ENCODE measurements around the gene CCDC85C. TPM values are rescaled to one million over a fixed set of nuclear protein-coding genes. Genes with fewer than 3 reads are reported as not detected.

The CCDC85C gene
- total RNA-seq, 1 experiment from 2014 or later = 42.3 TPM

DNA sequence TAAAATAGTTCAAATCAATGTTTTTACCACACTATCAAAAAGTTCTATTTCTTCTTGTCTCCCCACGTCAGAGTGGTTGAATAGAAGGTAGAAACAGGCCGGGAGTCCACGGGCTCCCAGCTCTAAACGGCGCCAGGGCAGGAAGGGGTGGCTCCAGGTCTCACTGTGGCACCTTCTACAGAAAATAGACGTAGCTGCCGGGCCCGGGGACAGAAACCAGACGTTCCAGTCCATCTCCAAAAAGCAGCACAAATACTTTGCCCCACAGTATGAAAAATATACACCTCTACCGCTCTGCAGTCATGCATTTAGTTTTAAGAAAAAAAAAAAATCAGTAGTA, 91.9 kb downstream of the CCDC85C start:
- Histone ChIP-seq H3K9ac (ENCODE audit: low read length) (no peak overlapping the region), H3K79me2 (ENCODE audit: insufficient read depth, low read length) (no peaks in the 10 kb centered on the region), H3K4me1 (ENCODE audit: control insufficient read depth in 1 of 2, insufficient read depth in 2 of 2, low read length in 2 of 2) (no peaks in the 10 kb centered on the region), H4K20me1 (ENCODE audit: insufficient read depth) (no peaks in the 10 kb centered on the region), H3K36me3 (ENCODE audit: control insufficient read depth in 1 of 2, insufficient read depth in 2 of 2, low read length in 2 of 2) (peaks cover 18 to 23% of the 10 kb centered on the region in 2 experiments; a peak in 3 of 4 replicates), H3K9me2 (ENCODE audit: insufficient read depth) (no peaks in the 10 kb centered on the region), H3K27me3 (ENCODE audit: insufficient read depth, low read length) (no peaks in the 10 kb centered on the region), H2AFZ (ENCODE audit: low read depth, low read length, poor library complexity, severe bottlenecking) (no peak overlapping the region), H3K27ac (ENCODE audit: low read depth, low read length) (no peak overlapping the region), H3K9me3 (ENCODE audit: control insufficient read depth in 1 of 2, insufficient read depth in 1 of 2, low read depth in 1 of 2, low read length in 2 of 2) (no peaks in the 10 kb centered on the region), H3K4me3 (replicated peaks in 1 of 2; ENCODE audit: low read depth in 1 of 2, low read length in 2 of 2) (no peak overlapping the region), H3K4me2 (ENCODE audit: low read length) (no peak overlapping the region)
- ChIA-PET CTCF (interaction anchor here (1.7 kb wide), 1 partner anchor 387 kb away, joined by 4 read pairs; no protein-coding TSS in a partner anchor), RAD21 (ENCODE audit: low non-redundant PET in 1 of 2, low total read pairs in 2 of 2, uncharacterized antibody in 2 of 2, unreplicated experiment in 2 of 2) (no interaction called here), POLR2A (no interaction called here)
- intact Hi-C loops (cut with micrococcal nuclease) = no loop called here
- no peak for DNase-seq (ENCODE audit: low read depth, low spot score)
- BruUV-seq (replicated peaks) = no TSS peak
- ATAC-seq = no peak
- no peak for TF ChIP-seq SRF (IDR thresholded peaks at IDR 0.05; ENCODE audit: low read depth)

DNA sequence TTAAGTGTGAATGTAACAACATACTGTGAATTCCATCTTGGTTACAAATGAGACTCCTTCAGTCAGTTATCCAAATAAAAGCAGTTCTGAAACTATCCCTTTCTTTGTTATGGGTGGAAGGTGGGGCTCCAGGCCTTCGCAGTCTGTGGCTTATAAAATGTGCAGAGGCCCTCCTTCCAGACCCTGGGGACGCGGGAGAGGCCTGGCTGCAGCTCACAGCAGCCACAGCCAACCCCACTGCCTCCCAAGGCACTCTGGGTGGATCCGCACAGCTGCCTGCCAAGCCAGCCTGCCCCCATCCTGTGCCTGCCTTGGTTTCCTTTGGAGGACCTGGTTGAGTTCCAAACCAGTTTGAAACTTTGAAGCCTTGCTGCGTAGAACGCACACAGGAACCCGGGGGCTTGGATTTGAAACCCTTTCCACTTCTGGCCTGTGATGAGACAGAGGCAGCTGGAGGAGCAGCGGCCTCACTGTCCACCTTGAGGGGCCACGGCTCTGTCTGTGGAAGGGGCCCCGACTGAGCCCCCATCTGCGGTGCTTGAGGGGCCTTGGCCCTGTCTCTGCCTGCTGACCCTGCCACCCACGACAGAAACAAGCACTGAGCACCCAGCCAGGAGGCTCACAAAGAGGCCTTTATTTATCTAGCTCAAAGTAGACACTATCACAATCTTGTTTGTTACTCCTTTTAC, 92.4 kb downstream of the CCDC85C start:
- ATAC-seq (no peak), DNase-seq (ENCODE audit: low read depth, low spot score) (no peak)
- no peak overlapping the region for H2AFZ ChIP-seq (ENCODE audit: low read depth, low read length, poor library complexity, severe bottlenecking)
- H3K9me3 ChIP-seq (ENCODE audit: control insufficient read depth in 1 of 2, insufficient read depth in 1 of 2, low read depth in 1 of 2, low read length in 2 of 2) = no peaks in the 10 kb centered on the region
- TF ChIP-seq, protein P1, sequence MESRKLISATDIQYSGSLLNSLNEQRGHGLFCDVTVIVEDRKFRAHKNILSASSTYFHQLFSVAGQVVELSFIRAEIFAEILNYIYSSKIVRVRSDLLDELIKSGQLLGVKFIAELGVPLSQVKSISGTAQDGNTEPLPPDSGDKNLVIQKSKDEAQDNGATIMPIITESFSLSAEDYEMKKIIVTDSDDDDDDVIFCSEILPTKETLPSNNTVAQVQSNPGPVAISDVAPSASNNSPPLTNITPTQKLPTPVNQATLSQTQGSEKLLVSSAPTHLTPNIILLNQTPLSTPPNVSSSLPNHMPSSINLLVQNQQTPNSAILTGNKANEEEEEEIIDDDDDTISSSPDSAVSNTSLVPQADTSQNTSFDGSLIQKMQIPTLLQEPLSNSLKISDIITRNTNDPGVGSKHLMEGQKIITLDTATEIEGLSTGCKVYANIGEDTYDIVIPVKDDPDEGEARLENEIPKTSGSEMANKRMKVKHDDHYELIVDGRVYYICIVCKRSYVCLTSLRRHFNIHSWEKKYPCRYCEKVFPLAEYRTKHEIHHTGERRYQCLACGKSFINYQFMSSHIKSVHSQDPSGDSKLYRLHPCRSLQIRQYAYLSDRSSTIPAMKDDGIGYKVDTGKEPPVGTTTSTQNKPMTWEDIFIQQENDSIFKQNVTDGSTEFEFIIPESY (IDR thresholded peaks at IDR 0.05; ENCODE audit: extremely low read depth, insufficient replicate concordance, low read length) = no peak
- TF ChIP-seq, protein P2, sequence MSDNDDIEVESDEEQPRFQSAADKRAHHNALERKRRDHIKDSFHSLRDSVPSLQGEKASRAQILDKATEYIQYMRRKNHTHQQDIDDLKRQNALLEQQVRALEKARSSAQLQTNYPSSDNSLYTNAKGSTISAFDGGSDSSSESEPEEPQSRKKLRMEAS (IDR thresholded peaks at IDR 0.05) = no peak
- TF ChIP-seq, protein P3, sequence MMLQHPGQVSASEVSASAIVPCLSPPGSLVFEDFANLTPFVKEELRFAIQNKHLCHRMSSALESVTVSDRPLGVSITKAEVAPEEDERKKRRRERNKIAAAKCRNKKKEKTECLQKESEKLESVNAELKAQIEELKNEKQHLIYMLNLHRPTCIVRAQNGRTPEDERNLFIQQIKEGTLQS (IDR thresholded peaks at IDR 0.05) = no peak
- TF ChIP-seq ZNF274 (IDR thresholded peaks at IDR 0.05; ENCODE audit: low read depth, low read length) (no peak), RAD21 (IDR thresholded peaks at IDR 0.05; ENCODE audit: low read depth) (no peak)
- no peaks in the 10 kb centered on the region for H4K20me1 ChIP-seq (ENCODE audit: insufficient read depth)
- no TSS peak for BruUV-seq (replicated peaks)
- no peak overlapping the region for H3K9ac ChIP-seq (ENCODE audit: low read length)
- ChIA-PET POLR2A (no interaction called here), RAD21 (ENCODE audit: low non-redundant PET in 1 of 2, low total read pairs in 2 of 2, uncharacterized antibody in 2 of 2, unreplicated experiment in 2 of 2) (no interaction called here), CTCF (no interaction called here)
- H3K4me2 ChIP-seq (ENCODE audit: low read length) = no peak overlapping the region
- H3K79me2 ChIP-seq (ENCODE audit: insufficient read depth, low read length) = no peaks in the 10 kb centered on the region
- H3K4me3 ChIP-seq (replicated peaks in 1 of 2; ENCODE audit: low read depth in 1 of 2, low read length in 2 of 2) = no peak overlapping the region
- H3K9me2 ChIP-seq (ENCODE audit: insufficient read depth) = no peaks in the 10 kb centered on the region
- peaks cover 22 to 27% of the 10 kb centered on the region in 2 experiments; a peak in 3 of 4 replicates for H3K36me3 ChIP-seq (ENCODE audit: control insufficient read depth in 1 of 2, insufficient read depth in 2 of 2, low read length in 2 of 2)
- no peak overlapping the region for H3K27ac ChIP-seq (ENCODE audit: low read depth, low read length)
- intact Hi-C loops (cut with micrococcal nuclease) = no loop called here
- H3K27me3 ChIP-seq (ENCODE audit: insufficient read depth, low read length) = no peaks in the 10 kb centered on the region
- H3K4me1 ChIP-seq (ENCODE audit: control insufficient read depth in 1 of 2, insufficient read depth in 2 of 2, low read length in 2 of 2) = no peaks in the 10 kb centered on the region

Data from HCT116 (cell line).